GM12891 (cell line): Measurements from ENCODE around the gene PLET1.

Source experiments
- PAX5 ChIP-seq: IDR thresholded peaks from 2 replicates; pipeline ENCODE4 v1.6.1; 2011; ENCODE audit warnings: low read length, moderate library complexity, mild to moderate bottlenecking; ENCODE audit not compliant: insufficient read depth, severe bottlenecking
- POLR2A ChIP-seq: IDR thresholded peaks from 2 replicates; pipeline ENCODE4 v1.6.1; 2011; ENCODE audit warnings: low read depth, low read length, control low read depth
- POLR2AphosphoS5 ChIP-seq: IDR thresholded peaks from 2 replicates; pipeline ENCODE4 v1.6.1; 2011; ENCODE audit warnings: low read depth, low read length, control low read depth
- POU2F2 ChIP-seq: IDR thresholded peaks from 2 replicates; pipeline ENCODE4 v1.6.1; 2011; ENCODE audit warnings: low read depth, mild to moderate bottlenecking, control low read depth, low read length, moderate library complexity
- TAF1 ChIP-seq: IDR thresholded peaks from 2 replicates; pipeline ENCODE4 v1.6.1; 2011; ENCODE audit warnings: low read depth, low read length, control low read depth

- TF ChIP-seq PAX5 = no peak
- TF ChIP-seq POLR2AphosphoS5 = no peak
- TF ChIP-seq POLR2A = no peak
- TF ChIP-seq POU2F2 = no peak
- no peak for TF ChIP-seq TAF1
Observed at GRCh38 chr11:112241486-112241885, 19.2 kb downstream of the PLET1 start.
